GM21723 (cell line): ENCODE data around the gene EOMES.

ENCODE experiments used
- ATAC-seq: cut with Tn5 transposase; IDR thresholded peaks from one replicate; pipeline ENCODE4 v1.9.1; 2021; ENCODE audit warnings: mild to moderate bottlenecking, moderate library complexity; ENCODE audit not compliant: unreplicated experiment

Gene EOMES

GRCh38 chr3:27681249-27681748 lies 40.8 kb downstream of the EOMES start:
- ATAC-seq = peak; percentile 82

- ATAC-seq = peak; percentile 19
These were observed 41.4 kb downstream of the EOMES start for GRCh38 chr3:27680517-27681246.

GRCh38 chr3:27679691-27680090 lies 42.4 kb downstream of the EOMES start:
- no peak for ATAC-seq

- ATAC-seq = no peak
These were observed 43.9 kb downstream of the EOMES start for GRCh38 chr3:27678234-27678633.

- ATAC-seq = no peak
These were observed 44.6 kb downstream of the EOMES start for GRCh38 chr3:27677565-27677964.

- ATAC-seq = no peak
These were observed 46.8 kb downstream of the EOMES start for GRCh38 chr3:27675287-27675686.

- ATAC-seq = no peak
These were observed 48.4 kb downstream of the EOMES start for GRCh38 chr3:27673701-27674100.

- no peak for ATAC-seq
These were observed 51.0 kb downstream of the EOMES start for GRCh38 chr3:27671101-27671500.

- no peak for ATAC-seq
These were observed 51.5 kb downstream of the EOMES start for GRCh38 chr3:27670619-27671018.

GRCh38 chr3:27669591-27669990 lies 52.5 kb downstream of the EOMES start:
- peak; percentile 49 for ATAC-seq

- ATAC-seq = no peak
These were observed 54.4 kb downstream of the EOMES start for GRCh38 chr3:27667751-27668150.

GRCh38 chr3:27666708-27667107 lies 55.4 kb downstream of the EOMES start:
- ATAC-seq = peak; percentile 47

- peak; percentile 72 for ATAC-seq
These were observed 55.9 kb downstream of the EOMES start for GRCh38 chr3:27666272-27666671.
